ENCODE results near the gene CLCN5. TPM values are rescaled to one million over a fixed set of nuclear protein-coding genes. Genes with fewer than 3 reads are reported as not detected.

The CLCN5 gene
- polyA plus RNA-seq, 5 donors: 12.2 to 15.7 (median 14.9) TPM

Other genes starting within 250 kb of the CLCN5 start
- not detected for gene PAGE1, start 226.6 kb upstream of the CLCN5 start, polyA plus RNA-seq (ENCODE audit: insufficient read depth in 1 of 5, insufficient read length in 5 of 5, low replicate concordance in 1 of 5)
- under 1 TPM in 2 of 5 donors, not detected in 3; 0.34 to 0.55 TPM for gene PAGE4, start 93.3 kb upstream of the CLCN5 start, polyA plus RNA-seq (ENCODE audit: insufficient read depth in 1 of 5, insufficient read length in 5 of 5, low replicate concordance in 1 of 5)
- 1 to 10 TPM; 7.0 to 8.6 (median 8.3) TPM for gene USP27X, start 43.1 kb upstream of the CLCN5 start, polyA plus RNA-seq (ENCODE audit: insufficient read depth in 1 of 5, insufficient read length in 5 of 5, low replicate concordance in 1 of 5)